Dendritic cell treated with granulocyte-macrophage colony-stimulating factor and Interleukin-4, amounts not matched to agents 40 ng/mL and 50 ng/mL, for 4 days (primary cell): ENCODE measurements around the gene FMN2.
"Not testable (repeated sequence)": the region's sequence is repeated elsewhere in the genome, so short reads cannot be mapped to it uniquely, and the experiment has no call there.

Experiments
- H3K27ac Mint-ChIP-seq: one replicate; pipeline ENCODE4 v1.8.0; 2022; ENCODE audit warnings: mild to moderate bottlenecking, mixed read lengths
- H3K27me3 Mint-ChIP-seq: one replicate; pipeline ENCODE4 v1.8.0; 2022; ENCODE audit warnings: mild to moderate bottlenecking, mixed read lengths
- H3K36me3 Mint-ChIP-seq: one replicate; pipeline ENCODE4 v1.8.0; 2022; ENCODE audit warnings: low read depth, mixed read lengths
- H3K4me1 Mint-ChIP-seq: one replicate; pipeline ENCODE4 v1.8.0; 2022; ENCODE audit warnings: low read depth, mixed read lengths
- H3K4me3 Mint-ChIP-seq: one replicate; pipeline ENCODE4 v1.8.0; 2022; ENCODE audit warnings: mild to moderate bottlenecking, moderate library complexity, mixed read lengths
- H3K9me3 Mint-ChIP-seq: one replicate; pipeline ENCODE4 v1.8.0; 2022; ENCODE audit warnings: mixed read lengths
- intact Hi-C: fragments of 100-400 bp; cut with micrococcal nuclease; formaldehyde crosslinking; loops from one replicate; pipeline ENCODE4 v1.15.0; 2022

The FMN2 gene

DNA sequence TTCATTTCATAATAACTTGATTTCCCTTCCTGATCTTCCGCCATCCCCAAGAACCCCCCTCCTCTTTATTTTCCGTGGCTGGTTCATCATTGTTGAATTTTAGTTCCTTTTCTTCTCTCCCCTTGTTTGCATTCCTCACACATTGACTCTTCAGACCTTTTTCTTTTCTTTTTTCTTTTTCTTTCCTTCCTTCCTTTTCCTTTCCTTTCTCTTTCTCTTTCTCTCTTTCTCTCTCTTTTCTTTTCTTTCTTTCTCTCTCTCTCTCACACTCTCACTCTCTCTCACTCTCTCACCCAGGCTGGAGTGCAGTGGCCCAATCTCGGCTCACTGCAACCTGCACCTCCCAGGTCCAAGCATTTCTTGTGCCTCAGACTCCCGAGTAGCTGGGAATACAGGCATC, 231.3 kb downstream of the FMN2 start:
- no peaks in the 10 kb centered on the region for H3K4me1 Mint-ChIP-seq

DNA sequence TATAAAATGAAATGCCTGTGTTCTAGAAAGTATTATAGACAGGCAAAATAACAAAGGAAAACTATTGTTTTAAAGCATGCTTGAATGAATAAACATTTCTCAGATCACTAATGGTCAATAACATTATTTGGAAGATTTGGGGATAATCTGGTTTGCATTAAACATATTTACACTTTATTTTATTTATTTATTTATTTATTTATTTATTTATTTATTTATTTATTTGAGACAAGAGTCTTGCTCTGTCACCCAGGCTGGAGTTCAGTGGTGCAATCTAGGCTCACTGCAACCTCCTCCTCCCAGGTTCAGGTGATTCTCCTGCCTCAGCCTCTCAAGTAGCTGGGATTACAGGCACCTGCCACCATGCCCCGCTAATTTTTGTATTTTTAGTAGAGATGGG, 236.7 kb downstream of the FMN2 start:
- H3K27me3 Mint-ChIP-seq, H3K36me3 Mint-ChIP-seq, intact Hi-C loops, H3K27ac Mint-ChIP-seq, H3K4me1 Mint-ChIP-seq, H3K4me3 Mint-ChIP-seq: not testable (repeated sequence)
- H3K9me3 Mint-ChIP-seq: peaks cover 14% of the 10 kb centered on the region

More for the DNA sequence above, 231.3 kb downstream of the FMN2 start:
- H3K27me3 Mint-ChIP-seq: no peaks in the 10 kb centered on the region
- H3K9me3 Mint-ChIP-seq: peaks cover 42% of the 10 kb centered on the region
- H3K27ac Mint-ChIP-seq: no peak overlapping the region
- no peak overlapping the region for H3K4me3 Mint-ChIP-seq
- H3K36me3 Mint-ChIP-seq: no peaks in the 10 kb centered on the region
- intact Hi-C loops: no loop called here

DNA sequence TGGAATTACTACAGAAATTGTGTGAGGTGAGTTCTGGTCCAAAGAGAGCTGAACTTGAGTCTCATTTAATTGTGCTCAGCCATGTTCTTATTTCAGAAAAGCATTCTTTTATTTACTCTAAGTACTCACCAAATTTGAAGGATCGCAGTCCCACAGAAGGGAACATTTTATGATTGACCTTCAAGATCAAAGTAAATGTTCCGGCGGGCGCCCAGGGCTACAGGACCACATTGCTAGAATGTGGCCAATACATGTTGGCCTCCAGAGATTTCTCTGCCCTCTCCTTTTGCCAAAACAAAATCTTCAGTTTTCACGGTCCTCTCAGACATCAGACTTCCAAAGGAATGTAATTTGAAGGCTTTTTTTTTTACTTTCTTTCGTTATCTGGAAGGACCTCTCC, 237.8 kb downstream of the FMN2 start:
- no peak overlapping the region for H3K4me3 Mint-ChIP-seq
- intact Hi-C loops: no loop called here
- H3K4me1 Mint-ChIP-seq: no peaks in the 10 kb centered on the region
- peaks cover 4% of the 10 kb centered on the region for H3K9me3 Mint-ChIP-seq
- no peaks in the 10 kb centered on the region for H3K36me3 Mint-ChIP-seq
- no peak overlapping the region for H3K27ac Mint-ChIP-seq
- no peaks in the 10 kb centered on the region for H3K27me3 Mint-ChIP-seq

DNA sequence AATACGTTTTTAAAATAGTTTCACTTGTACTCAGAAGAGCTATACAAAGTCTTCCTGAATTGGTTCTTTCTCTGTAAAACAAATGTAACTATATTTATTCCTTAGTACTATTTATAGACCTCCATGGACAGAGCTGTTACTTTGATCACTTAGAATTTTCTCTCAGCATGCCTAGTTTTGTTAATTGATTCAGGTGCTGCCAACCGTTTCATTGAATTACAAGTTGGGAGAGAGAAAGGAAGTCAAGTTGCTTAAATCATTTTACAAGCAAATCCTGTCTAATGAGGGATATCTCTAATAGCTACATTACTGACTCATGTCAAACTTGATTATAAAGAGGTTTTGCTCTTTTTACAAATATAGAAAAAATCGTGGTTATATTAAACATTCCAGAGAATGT, 241.0 kb downstream of the FMN2 start:
- Mint-ChIP-seq H3K4me1 (no peaks in the 10 kb centered on the region), H3K4me3 (no peak overlapping the region), H3K27me3 (no peaks in the 10 kb centered on the region), H3K27ac (no peak overlapping the region), H3K9me3 (no peaks in the 10 kb centered on the region), H3K36me3 (no peaks in the 10 kb centered on the region)
- intact Hi-C loops: no loop called here

DNA sequence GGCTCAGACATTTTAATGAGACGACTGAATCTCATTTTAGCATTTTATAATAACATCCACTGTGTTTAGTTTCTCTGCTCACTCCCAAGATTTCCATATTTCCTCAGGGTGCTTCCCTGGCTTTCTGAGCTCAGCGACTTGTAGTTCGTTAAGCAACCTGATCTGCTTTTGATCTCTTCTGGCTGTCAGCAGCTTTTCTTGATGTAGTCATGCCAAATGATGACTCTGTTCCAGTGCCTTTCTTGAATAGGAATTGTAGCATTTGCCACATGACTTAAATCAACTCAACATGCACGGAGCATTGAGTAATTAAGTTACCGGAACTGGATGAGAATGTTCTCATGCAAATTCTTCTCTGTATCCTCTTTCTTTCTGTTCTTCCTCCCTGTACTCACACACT, 246.1 kb downstream of the FMN2 start:
- no peaks in the 10 kb centered on the region for H3K9me3 Mint-ChIP-seq
- intact Hi-C loops: no loop called here
- no peaks in the 10 kb centered on the region for H3K36me3 Mint-ChIP-seq
- H3K4me3 Mint-ChIP-seq: no peak overlapping the region
- H3K4me1 Mint-ChIP-seq: no peaks in the 10 kb centered on the region
- H3K27ac Mint-ChIP-seq: no peak overlapping the region
- H3K27me3 Mint-ChIP-seq: no peaks in the 10 kb centered on the region

DNA sequence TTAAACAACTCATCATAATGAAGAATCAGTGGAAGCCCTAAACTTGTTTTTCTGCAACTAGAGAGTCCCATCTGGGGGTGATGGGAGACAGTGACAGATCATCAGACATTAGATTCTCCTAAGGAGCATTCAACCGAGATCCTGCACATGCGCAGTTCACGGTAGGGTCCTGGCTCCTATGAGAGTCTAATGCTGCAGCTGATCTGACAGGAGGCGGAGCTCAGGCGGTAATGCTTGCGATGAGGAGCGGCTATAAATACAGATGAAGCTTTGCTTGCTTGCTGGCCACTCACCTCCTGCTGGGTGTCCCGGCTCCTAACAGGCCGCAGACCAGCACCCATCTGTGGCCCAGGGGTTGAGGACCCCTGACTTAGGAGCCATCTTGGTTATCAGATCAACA, 247.2 kb downstream of the FMN2 start:
- Mint-ChIP-seq H3K9me3 (no peaks in the 10 kb centered on the region), H3K27ac (no peak overlapping the region), H3K4me3 (no peak overlapping the region), H3K4me1 (no peaks in the 10 kb centered on the region), H3K36me3 (no peaks in the 10 kb centered on the region), H3K27me3 (no peaks in the 10 kb centered on the region)
- intact Hi-C loops: no loop called here

DNA sequence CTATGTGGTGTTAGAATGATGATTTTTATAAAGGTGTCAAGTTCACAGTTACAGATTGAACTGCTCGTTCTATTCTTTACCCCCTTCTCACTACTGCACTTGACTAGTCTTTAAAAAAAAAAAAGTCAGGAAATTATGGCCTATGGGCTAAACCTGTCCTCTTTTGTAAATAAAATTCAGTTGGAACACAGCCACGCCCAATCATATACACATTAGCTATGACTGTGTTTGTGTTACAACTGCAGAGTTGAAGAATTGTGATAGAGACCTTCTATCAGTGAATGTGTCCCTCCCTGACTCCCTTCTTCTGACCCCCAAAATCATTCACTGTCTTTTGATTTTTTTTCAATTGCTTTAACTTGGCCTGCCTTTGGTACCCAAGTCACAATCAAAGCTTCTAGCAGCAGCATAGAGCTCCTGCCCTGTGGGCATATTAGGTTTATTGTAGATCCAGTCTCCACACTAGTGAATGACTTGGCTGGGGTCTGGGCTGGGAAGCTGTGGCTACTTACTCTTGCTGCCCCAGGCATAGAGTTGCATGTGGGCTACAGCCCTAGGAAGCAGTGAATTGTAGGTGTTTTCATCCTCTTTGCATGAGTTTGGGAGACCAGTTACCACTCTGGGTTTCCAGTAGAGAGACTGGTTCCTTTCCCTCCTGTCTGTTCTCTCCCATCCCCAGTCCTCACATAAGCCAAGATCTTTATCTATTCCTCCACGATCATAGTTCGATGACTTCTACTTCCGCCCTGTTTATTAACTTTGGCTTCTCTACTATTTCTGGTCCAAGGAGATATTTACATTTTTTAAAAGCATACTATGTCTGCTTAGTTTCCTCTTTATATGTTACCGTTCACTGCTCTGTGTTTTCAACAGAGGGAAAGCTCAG, 249.9 kb downstream of the FMN2 start:
- no peak overlapping the region for H3K27ac Mint-ChIP-seq
- no peaks in the 10 kb centered on the region for H3K4me1 Mint-ChIP-seq
- no peaks in the 10 kb centered on the region for H3K36me3 Mint-ChIP-seq
- no peaks in the 10 kb centered on the region for H3K27me3 Mint-ChIP-seq
- intact Hi-C loops: no loop called here
- H3K4me3 Mint-ChIP-seq: no peak overlapping the region
- no peaks in the 10 kb centered on the region for H3K9me3 Mint-ChIP-seq

DNA sequence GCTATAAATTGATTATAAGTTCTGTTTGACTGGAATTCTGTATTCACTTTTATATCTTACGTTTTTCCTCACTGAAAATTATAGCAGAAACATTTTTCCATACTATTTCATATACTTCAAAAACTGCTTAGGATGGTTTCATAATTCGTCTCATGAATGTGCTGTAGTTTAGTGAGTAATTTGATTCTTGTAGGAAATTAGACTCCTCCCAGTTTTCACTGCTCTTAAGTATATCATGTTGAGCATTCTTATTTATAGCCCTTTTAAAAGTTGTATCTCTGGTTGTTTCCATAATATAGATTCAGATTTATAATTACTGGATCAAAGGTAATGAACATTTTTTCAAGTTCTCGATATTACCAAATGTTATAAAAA, 250.6 kb downstream of the FMN2 start:
- intact Hi-C loops: no loop called here
- Mint-ChIP-seq H3K9me3 (no peaks in the 10 kb centered on the region), H3K4me1 (no peaks in the 10 kb centered on the region), H3K27me3 (no peaks in the 10 kb centered on the region), H3K27ac (no peak overlapping the region), H3K4me3 (no peak overlapping the region), H3K36me3 (no peaks in the 10 kb centered on the region)

DNA sequence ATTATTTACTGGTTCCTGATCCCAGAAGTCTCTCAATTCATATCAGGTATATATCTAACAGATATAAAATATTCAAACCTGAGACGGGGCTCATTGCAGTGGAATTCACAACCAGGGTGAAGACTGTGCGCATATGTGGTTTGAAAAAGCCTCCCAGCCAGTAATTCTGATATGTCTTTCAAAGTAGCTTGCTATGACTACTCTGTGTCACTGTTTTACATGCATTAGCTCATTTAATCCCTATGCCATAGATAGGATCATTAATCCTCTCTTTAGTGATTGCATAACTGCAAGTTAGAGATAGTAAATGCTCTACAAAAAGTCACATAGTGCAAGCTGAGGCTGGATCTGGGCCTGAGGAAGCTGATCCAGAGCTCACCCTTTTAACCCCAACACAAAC, 251.4 kb downstream of the FMN2 start:
- H3K4me1 Mint-ChIP-seq: no peaks in the 10 kb centered on the region
- H3K9me3 Mint-ChIP-seq: no peaks in the 10 kb centered on the region
- intact Hi-C loops: no loop called here
- no peak overlapping the region for H3K4me3 Mint-ChIP-seq
- H3K36me3 Mint-ChIP-seq: no peaks in the 10 kb centered on the region
- no peaks in the 10 kb centered on the region for H3K27me3 Mint-ChIP-seq
- no peak overlapping the region for H3K27ac Mint-ChIP-seq

DNA sequence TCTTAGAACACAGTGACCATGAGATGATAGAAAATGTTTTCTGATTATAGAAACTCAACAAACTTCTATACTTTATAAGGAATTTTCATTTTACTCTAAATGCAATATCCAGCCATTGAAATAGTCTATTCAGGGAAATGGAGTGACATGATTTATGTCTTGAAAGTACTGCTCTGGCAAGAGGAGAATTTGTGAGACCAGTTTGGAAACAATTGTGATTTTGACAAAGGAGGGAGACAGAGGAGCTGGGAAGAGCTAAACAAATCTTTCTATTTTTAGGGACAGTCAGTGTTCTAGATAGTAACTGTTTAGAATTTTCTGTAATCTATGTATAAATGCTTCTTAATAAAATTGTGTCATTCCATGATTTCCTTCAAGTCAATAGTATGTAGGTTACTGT, 252.3 kb downstream of the FMN2 start:
- no peaks in the 10 kb centered on the region for H3K4me1 Mint-ChIP-seq
- no peak overlapping the region for H3K4me3 Mint-ChIP-seq
- H3K36me3 Mint-ChIP-seq: no peaks in the 10 kb centered on the region
- no peaks in the 10 kb centered on the region for H3K27me3 Mint-ChIP-seq
- peaks cover 7% of the 10 kb centered on the region for H3K9me3 Mint-ChIP-seq
- no peak overlapping the region for H3K27ac Mint-ChIP-seq
- intact Hi-C loops: no loop called here

DNA sequence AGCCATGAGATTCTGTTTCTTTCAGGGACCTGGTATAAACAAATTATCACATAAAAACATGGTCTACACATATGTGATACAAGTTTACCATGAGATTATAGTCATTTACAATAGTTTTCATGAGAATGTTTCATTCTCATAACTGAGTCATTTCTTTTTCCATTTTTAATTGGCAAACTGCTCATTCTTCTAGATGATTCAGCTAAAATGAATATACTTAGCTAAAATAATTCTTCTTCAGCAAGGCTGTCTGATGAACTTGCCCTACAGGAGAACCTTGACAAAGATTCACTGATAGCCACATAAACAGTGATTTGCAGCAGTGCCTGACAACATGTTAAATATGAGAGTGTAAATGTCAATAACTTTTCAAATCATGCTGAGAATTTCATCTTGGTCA, 253.2 kb downstream of the FMN2 start:
- H3K27me3 Mint-ChIP-seq: no peaks in the 10 kb centered on the region
- no peak overlapping the region for H3K27ac Mint-ChIP-seq
- no peak overlapping the region for H3K4me3 Mint-ChIP-seq
- H3K36me3 Mint-ChIP-seq: no peaks in the 10 kb centered on the region
- H3K4me1 Mint-ChIP-seq: no peaks in the 10 kb centered on the region
- H3K9me3 Mint-ChIP-seq: peaks cover 10% of the 10 kb centered on the region
- intact Hi-C loops: no loop called here

DNA sequence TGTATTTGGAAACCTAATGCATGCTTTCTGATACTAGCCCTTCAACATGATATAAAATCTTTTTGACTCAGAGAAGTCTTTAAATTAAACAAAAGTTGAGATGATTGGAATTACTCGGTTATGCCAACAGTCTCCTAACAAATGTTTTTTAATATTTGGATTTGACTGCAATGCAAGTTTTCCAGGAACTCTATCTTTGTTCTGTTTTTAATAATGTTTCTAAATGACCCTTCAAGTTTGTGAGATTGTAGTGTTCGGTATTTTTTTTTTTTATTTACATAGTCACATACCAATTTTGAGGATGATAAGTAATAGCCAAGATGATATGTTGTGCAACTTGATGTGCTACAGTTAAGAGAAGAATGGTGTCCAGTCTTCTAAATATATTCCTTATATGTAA, 258.0 kb downstream of the FMN2 start:
- Mint-ChIP-seq H3K27me3 (no peaks in the 10 kb centered on the region), H3K4me3 (no peak overlapping the region), H3K36me3 (no peaks in the 10 kb centered on the region), H3K4me1 (no peaks in the 10 kb centered on the region), H3K9me3 (peaks cover 19% of the 10 kb centered on the region), H3K27ac (no peak overlapping the region)
- intact Hi-C loops: no loop called here

DNA sequence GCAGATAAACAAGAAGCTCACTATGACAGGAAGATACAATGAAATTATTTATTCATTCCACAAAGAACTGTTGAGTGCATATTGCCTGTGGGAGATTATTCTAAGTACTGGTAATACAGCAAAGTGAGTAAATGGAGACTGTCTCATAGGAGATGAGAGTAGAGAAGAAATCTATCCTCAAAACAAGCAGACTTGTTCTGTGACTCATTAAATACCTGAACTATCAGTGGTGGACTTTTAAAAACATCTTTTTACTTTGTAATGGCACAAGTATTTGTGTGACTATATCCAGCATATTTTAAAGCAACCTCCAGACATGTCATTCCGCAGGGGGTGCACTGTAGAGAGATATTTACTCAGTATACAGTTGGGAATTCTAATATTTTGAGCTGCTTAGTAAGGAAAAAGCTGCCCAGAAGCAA, 259.2 kb downstream of the FMN2 start:
- Mint-ChIP-seq H3K27ac (no peak overlapping the region), H3K9me3 (peaks cover 19% of the 10 kb centered on the region), H3K36me3 (no peaks in the 10 kb centered on the region), H3K4me3 (no peak overlapping the region), H3K4me1 (no peaks in the 10 kb centered on the region), H3K27me3 (no peaks in the 10 kb centered on the region)
- intact Hi-C loops: no loop called here

DNA sequence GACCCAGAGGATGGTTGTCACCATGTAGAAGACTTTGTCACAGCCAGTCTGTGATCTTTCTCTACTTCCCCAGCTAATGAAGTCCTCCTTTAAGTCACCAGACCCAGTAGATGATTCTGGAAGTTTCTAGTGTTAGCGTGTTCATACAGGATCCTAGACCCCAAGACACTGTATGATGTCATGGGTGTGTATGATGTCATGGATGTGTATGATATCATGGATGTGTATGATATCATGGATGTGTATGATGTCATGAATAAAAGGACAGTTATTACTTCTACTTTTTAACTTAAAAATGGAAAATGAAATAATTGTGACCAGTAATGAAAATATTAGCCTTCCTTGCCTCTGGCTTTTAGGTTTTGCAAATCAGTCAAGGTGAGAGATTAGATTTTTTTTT, 260.0 kb downstream of the FMN2 start:
- Mint-ChIP-seq H3K36me3 (no peaks in the 10 kb centered on the region), H3K4me1 (no peaks in the 10 kb centered on the region), H3K27me3 (no peaks in the 10 kb centered on the region), H3K27ac (no peak overlapping the region), H3K4me3 (no peak overlapping the region), H3K9me3 (peaks cover 19% of the 10 kb centered on the region)
- intact Hi-C loops: no loop called here

DNA sequence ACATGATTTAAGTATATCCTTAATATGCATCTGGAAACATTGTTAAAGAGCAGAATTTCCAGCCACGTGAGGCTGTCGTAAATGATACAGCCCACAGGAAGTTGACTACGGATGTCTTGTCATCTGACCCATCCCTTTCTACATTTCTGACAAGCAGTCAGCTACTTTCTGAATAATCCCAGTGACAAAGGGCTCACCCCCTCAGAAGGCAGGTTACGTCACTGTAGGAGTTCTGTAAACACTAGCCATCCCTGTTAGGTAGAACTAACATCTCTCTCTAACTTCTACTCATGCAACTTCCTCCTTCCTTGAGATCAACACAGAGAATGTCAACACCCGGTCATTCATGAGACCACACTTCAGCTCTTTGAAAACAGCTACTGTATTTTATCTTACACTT, 261.1 kb downstream of the FMN2 start:
- Mint-ChIP-seq H3K4me1 (no peaks in the 10 kb centered on the region), H3K4me3 (no peak overlapping the region), H3K36me3 (no peaks in the 10 kb centered on the region), H3K27ac (no peak overlapping the region), H3K9me3 (peaks cover 19% of the 10 kb centered on the region), H3K27me3 (no peaks in the 10 kb centered on the region)
- intact Hi-C loops: no loop called here
